WTC11 (cell line): ENCODE data around the gene NSDHL. TPM values are rescaled to one million over a fixed set of nuclear protein-coding genes. Genes with fewer than 3 reads are reported as not detected.

Experiments used
- ATAC-seq: fragments of 200-7000 bp; cut with Tn5 transposase; 2 replicates; pipeline ENCODE4 v1.10.0; 2021; ENCODE audit warnings: mild to moderate bottlenecking, moderate library complexity
- CTCF ChIA-PET: fragments of 300-600 bp; sonication (Branson Sonifier 250); formaldehyde crosslinking; loops from one replicate; lab custom pipeline; 2021; ENCODE audit warnings: antibody characterized with exemption; lab: Charles Lee
- POLR2A ChIA-PET: fragments of 350-600 bp; sonication (Branson Sonifier 250); formaldehyde crosslinking; loops from one replicate; lab custom pipeline; 2021; ENCODE audit warnings: antibody characterized with exemption; lab: Charles Lee
- DNase-seq: peaks from one replicate; pipeline ENCODE4 v3.0.0; 2021; ENCODE audit warnings: low spot score
- H3K27ac Mint-ChIP-seq: 2 replicates; pipeline ENCODE4 v1.8.0; 2021; ENCODE audit warnings: mixed read lengths
- H3K27me3 Mint-ChIP-seq: 2 replicates; pipeline ENCODE4 v1.8.0; 2021; ENCODE audit warnings: low read depth, mild to moderate bottlenecking, moderate library complexity, mixed read lengths
- H3K36me3 Mint-ChIP-seq: 2 replicates; pipeline ENCODE4 v1.8.0; 2021; ENCODE audit warnings: mixed read lengths
- H3K4me1 Mint-ChIP-seq: 2 replicates; pipeline ENCODE4 v1.8.0; 2022; ENCODE audit warnings: mixed read lengths
- H3K4me3 Mint-ChIP-seq: 2 replicates; pipeline ENCODE4 v1.8.0; 2021; ENCODE audit warnings: mild to moderate bottlenecking, moderate library complexity, mixed read lengths
- H3K9me3 Mint-ChIP-seq: 2 replicates; pipeline ENCODE4 v1.8.0; 2021; ENCODE audit warnings: mixed read lengths
- ATF1 ChIP-seq: sonication (generic); formaldehyde crosslinking; IDR thresholded peaks from 2 replicates; pipeline ENCODE4 v1.8.1; 2023; ENCODE audit warnings: mild to moderate bottlenecking, moderate library complexity, missing genetic modification reagents
- ATF3 ChIP-seq: sonication (generic); formaldehyde crosslinking; conservative IDR thresholded peaks from 2 replicates; pipeline ENCODE4 v1.8.1; 2022; ENCODE audit warnings: mild to moderate bottlenecking, missing genetic modification reagents
- CREM ChIP-seq: sonication (generic); formaldehyde crosslinking; IDR thresholded peaks from 2 replicates; pipeline ENCODE4 v1.8.1; 2022; ENCODE audit warnings: mild to moderate bottlenecking, missing genetic modification reagents, moderate library complexity
- E2F5 ChIP-seq: sonication (generic); formaldehyde crosslinking; IDR thresholded peaks from 2 replicates; pipeline ENCODE4 v1.8.1; 2022; ENCODE audit warnings: mild to moderate bottlenecking, moderate library complexity, missing genetic modification reagents
- ELF4 ChIP-seq: sonication (generic); formaldehyde crosslinking; IDR thresholded peaks from 2 replicates; pipeline ENCODE4 v1.8.1; 2022; ENCODE audit warnings: low read depth, mild to moderate bottlenecking, moderate library complexity, missing genetic modification reagents
- FOXP1 ChIP-seq: sonication (generic); formaldehyde crosslinking; IDR thresholded peaks from 2 replicates; pipeline ENCODE4 v1.8.0; 2022; ENCODE audit warnings: missing genetic modification reagents, mild to moderate bottlenecking, moderate library complexity, borderline replicate concordance
- IRF2 ChIP-seq: sonication (generic); formaldehyde crosslinking; IDR thresholded peaks from 2 replicates; pipeline ENCODE4 v1.8.0; 2022; ENCODE audit warnings: low read depth, missing genetic modification reagents, borderline replicate concordance
- JAZF1 ChIP-seq: fragments of 250-450 bp; sonication (Bioruptor Pico); IDR thresholded peaks from 2 replicates; pipeline ENCODE4 v1.9.0; 2021; ENCODE audit warnings: moderate library complexity, mild to moderate bottlenecking, inconsistent platforms
- MLX ChIP-seq: sonication (generic); formaldehyde crosslinking; IDR thresholded peaks from 2 replicates; pipeline ENCODE4 v1.8.1; 2023; ENCODE audit warnings: mild to moderate bottlenecking, missing genetic modification reagents, moderate library complexity
- MXD4 ChIP-seq: fragments of 250-450 bp; sonication (Bioruptor Pico); IDR thresholded peaks from 2 replicates; pipeline ENCODE4 v1.8.0; 2021; ENCODE audit warnings: mild to moderate bottlenecking, moderate library complexity, borderline replicate concordance
- NFE2L1 ChIP-seq: sonication (generic); formaldehyde crosslinking; IDR thresholded peaks from 2 replicates; pipeline ENCODE4 v1.8.1; 2023; ENCODE audit warnings: missing genetic modification reagents
- NR3C1 ChIP-seq: sonication (generic); formaldehyde crosslinking; conservative IDR thresholded peaks from 2 replicates; pipeline ENCODE4 v1.8.1; 2023; ENCODE audit warnings: low read depth, mild to moderate bottlenecking, missing genetic modification reagents
- SP1 ChIP-seq: sonication (generic); formaldehyde crosslinking; conservative IDR thresholded peaks from 2 replicates; pipeline ENCODE4 v1.8.1; 2022; ENCODE audit warnings: missing genetic modification reagents
- ZNF219 ChIP-seq: sonication (generic); formaldehyde crosslinking; IDR thresholded peaks from 2 replicates; pipeline ENCODE4 v1.8.0; 2023; ENCODE audit warnings: missing genetic modification reagents, mild to moderate bottlenecking, borderline replicate concordance
- ZNF396 ChIP-seq: fragments of 250-450 bp; sonication (Bioruptor Pico); IDR thresholded peaks from 2 replicates; pipeline ENCODE4 v1.8.0; 2021; ENCODE audit warnings: mild to moderate bottlenecking, moderate library complexity, borderline replicate concordance
- ZNF416 ChIP-seq: fragments of 250-450 bp; sonication (Bioruptor Pico); IDR thresholded peaks from 2 replicates; pipeline ENCODE4 v1.9.0; 2021; ENCODE audit warnings: mild to moderate bottlenecking, inconsistent platforms
- ZNF532 ChIP-seq: fragments of 250-450 bp; sonication (Bioruptor Pico); IDR thresholded peaks from 2 replicates; pipeline ENCODE4 v1.9.0; 2021; ENCODE audit warnings: mild to moderate bottlenecking, borderline replicate concordance
- ZSCAN18 ChIP-seq: fragments of 250-450 bp; sonication (Bioruptor Pico); IDR thresholded peaks from 2 replicates; pipeline ENCODE4 v2.1.2; 2022; ENCODE audit warnings: mild to moderate bottlenecking, moderate library complexity
- total RNA-seq: library from RNA; stranded (reverse); gene quantifications from 3 replicates; pipeline ENCODE4 v1.2.3, GENCODE V29; 2021
- TF ChIP-seq, protein P1 (sequence below): sonication (generic); formaldehyde crosslinking; IDR thresholded peaks from 2 replicates; pipeline ENCODE4 v1.8.1; 2023; ENCODE audit warnings: mild to moderate bottlenecking, missing genetic modification reagents, moderate library complexity
- TF ChIP-seq, protein P2 (sequence below): sonication (generic); formaldehyde crosslinking; IDR thresholded peaks from 2 replicates; pipeline ENCODE4 v1.8.1; 2022; ENCODE audit warnings: mild to moderate bottlenecking, missing genetic modification reagents, moderate library complexity, borderline replicate concordance

The NSDHL gene
- total RNA-seq, 1 experiment from 2014 or later, result 22.5 TPM

GRCh38 chrX:152899874-152900719 is 69.2 kb downstream of the NSDHL start:
- CTCF ChIA-PET, result interaction anchor here (1.2 to 1.4 kb wide), 3 partner anchors 16 to 79 kb away, joined by 3 to 4 read pairs (median 4); no protein-coding TSS in a partner anchor
- H3K36me3 Mint-ChIP-seq, result no peaks in the 10 kb centered on the region
- no peak overlapping the region for H3K27ac Mint-ChIP-seq
- H3K4me1 Mint-ChIP-seq, result peaks cover 41% of the 10 kb centered on the region
- POLR2A ChIA-PET, result no interaction called here
- no peaks in the 10 kb centered on the region for H3K9me3 Mint-ChIP-seq
- ATAC-seq (no peak), DNase-seq (no peak)
- TF ChIP-seq MLX (CRISPR knock-in tag) (no peak), CREM (CRISPR knock-in tag) (no peak), IRF2 (CRISPR knock-in tag) (no peak), ZSCAN18 (no peak), ELF4 (CRISPR knock-in tag) (no peak), JAZF1 (CRISPR knock-in tag) (no peak), NR3C1 (CRISPR knock-in tag) (no peak)
- TF ChIP-seq, protein P1, sequence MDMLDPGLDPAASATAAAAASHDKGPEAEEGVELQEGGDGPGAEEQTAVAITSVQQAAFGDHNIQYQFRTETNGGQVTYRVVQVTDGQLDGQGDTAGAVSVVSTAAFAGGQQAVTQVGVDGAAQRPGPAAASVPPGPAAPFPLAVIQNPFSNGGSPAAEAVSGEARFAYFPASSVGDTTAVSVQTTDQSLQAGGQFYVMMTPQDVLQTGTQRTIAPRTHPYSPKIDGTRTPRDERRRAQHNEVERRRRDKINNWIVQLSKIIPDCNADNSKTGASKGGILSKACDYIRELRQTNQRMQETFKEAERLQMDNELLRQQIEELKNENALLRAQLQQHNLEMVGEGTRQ (CRISPR knock-in tag), result no peak
- no peak overlapping the region for H3K4me3 Mint-ChIP-seq
- peaks cover 15% of the 10 kb centered on the region for H3K27me3 Mint-ChIP-seq

GRCh38 chrX:152900937-152901445 is 70.1 kb downstream of the NSDHL start:
- CTCF ChIA-PET, result interaction anchor here (1.7 kb wide), 1 partner anchor 14 kb away, joined by 9 read pairs; no protein-coding TSS in a partner anchor
- Mint-ChIP-seq H3K36me3 (no peaks in the 10 kb centered on the region), H3K9me3 (no peaks in the 10 kb centered on the region), H3K4me1 (peaks cover 36% of the 10 kb centered on the region), H3K4me3 (no peak overlapping the region), H3K27ac (no peak overlapping the region), H3K27me3 (peaks cover 9% of the 10 kb centered on the region)
- DNase-seq (no peak), ATAC-seq (no peak)
- POLR2A ChIA-PET, result no interaction called here
- TF ChIP-seq E2F5 (CRISPR knock-in tag) (no peak), CREM (CRISPR knock-in tag) (no peak), MXD4 (CRISPR knock-in tag) (no peak), ZNF396 (CRISPR knock-in tag) (no peak), NR3C1 (CRISPR knock-in tag) (no peak), FOXP1 (CRISPR knock-in tag) (no peak), ATF3 (no peak), SP1 (CRISPR knock-in tag) (no peak), ATF1 (CRISPR knock-in tag) (no peak), ZSCAN18 (no peak), ZNF416 (CRISPR knock-in tag) (no peak), ZNF219 (CRISPR knock-in tag) (no peak), JAZF1 (CRISPR knock-in tag) (no peak), NFE2L1 (CRISPR knock-in tag) (no peak), ZNF532 (CRISPR knock-in tag) (no peak)
- TF ChIP-seq, protein P2, sequence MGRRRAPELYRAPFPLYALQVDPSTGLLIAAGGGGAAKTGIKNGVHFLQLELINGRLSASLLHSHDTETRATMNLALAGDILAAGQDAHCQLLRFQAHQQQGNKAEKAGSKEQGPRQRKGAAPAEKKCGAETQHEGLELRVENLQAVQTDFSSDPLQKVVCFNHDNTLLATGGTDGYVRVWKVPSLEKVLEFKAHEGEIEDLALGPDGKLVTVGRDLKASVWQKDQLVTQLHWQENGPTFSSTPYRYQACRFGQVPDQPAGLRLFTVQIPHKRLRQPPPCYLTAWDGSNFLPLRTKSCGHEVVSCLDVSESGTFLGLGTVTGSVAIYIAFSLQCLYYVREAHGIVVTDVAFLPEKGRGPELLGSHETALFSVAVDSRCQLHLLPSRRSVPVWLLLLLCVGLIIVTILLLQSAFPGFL, result no peak
